Endothelial cell of umbilical vein (primary cell): ENCODE data around the gene PDE3A. TPM values are rescaled to one million over a fixed set of nuclear protein-coding genes. Genes with fewer than 3 reads are reported as not detected.

Experiments used
- BruUV-seq: library from RNA; stranded (reverse); fragments of 400-500 nt; replicated peaks from 2 replicates; lab custom pipeline; 2021; lab: Mats Ljungman, UMichigan
- CTCF ChIA-PET: fragments of 300-600, 350-600 bp; sonication (Branson Sonifier 250); formaldehyde crosslinking; loops from one replicate; lab custom pipeline; 2021; ENCODE audit warnings: antibody characterized with exemption, inconsistent platforms; lab: Charles Lee
- POLR2A ChIA-PET: fragments of 300-600, 350-600 bp; sonication (Branson Sonifier 250); formaldehyde crosslinking; loops from one replicate; lab custom pipeline; 2021; ENCODE audit warnings: antibody characterized with exemption, inconsistent platforms; lab: Charles Lee
- DNase-seq: peaks from one replicate; pipeline ENCODE4 v3.0.0-alpha.2; 2011; ENCODE audit warnings: low read depth, low spot score
- FAIRE-seq: peaks from 2 replicates; lab custom pipeline; 2011; peaks lifted over from hg19 to GRCh38; lab: Jason Lieb, UNC
- H2AFZ ChIP-seq: 2 replicates; pipeline ENCODE4 v1.6.0; 2012; ENCODE audit warnings: low read depth, low read length, control low read depth, inconsistent platforms
- H3K27ac ChIP-seq: 2 replicates; pipeline ENCODE4 v1.5.1; 2011; ENCODE audit warnings: low read depth, mild to moderate bottlenecking, control low read depth, low read length, moderate library complexity; ENCODE audit not compliant: insufficient read depth
- H3K27me3 ChIP-seq, 2 experiments: 2 replicates each; pipeline versions ENCODE4 v1.6.0 to v1.6.1; 2011; ENCODE audit warnings: low read length in 2 of 2, mixed read lengths in 1 of 2; ENCODE audit not compliant: control insufficient read depth in 2 of 2, insufficient read depth in 2 of 2
- H3K36me3 ChIP-seq, 2 experiments: 2 replicates in 1 of 2; 3 replicates in 1 of 2; pipeline ENCODE4 v1.5.1; 2011; ENCODE audit warnings: low read length in 2 of 2, mild to moderate bottlenecking in 1 of 2, moderate library complexity in 1 of 2; ENCODE audit not compliant: control insufficient read depth in 2 of 2, insufficient read depth in 2 of 2; ENCODE audit errors: extremely low read depth in 1 of 2
- H3K4me1 ChIP-seq: 3 replicates; pipeline ENCODE4 v1.5.1; 2011; ENCODE audit warnings: mild to moderate bottlenecking, low read length; ENCODE audit not compliant: control insufficient read depth, insufficient read depth; ENCODE audit errors: extremely low read depth
- H3K4me2 ChIP-seq: 2 replicates; pipeline ENCODE4 v1.6.1; 2011; ENCODE audit warnings: low read length, control low read depth, mixed read lengths; ENCODE audit not compliant: insufficient read depth
- H3K4me3 ChIP-seq, 3 experiments: fragments of 200-600 bp in 1 of 3; sonication (generic), shearing (Covaris generic) in 1 of 3; replicated peaks in 1 of 3; 2 replicates each; pipeline ENCODE4 v1.5.1; 2011 to 2016; ENCODE audit warnings: control low read depth in 3 of 3, low read length in 3 of 3, mild to moderate bottlenecking in 2 of 3, inconsistent platforms in 1 of 3, low read depth in 1 of 3, moderate library complexity in 1 of 3; ENCODE audit not compliant: insufficient read depth in 1 of 3
- H3K79me2 ChIP-seq: 2 replicates; pipeline ENCODE4 v1.6.0; 2012; ENCODE audit warnings: low read length, inconsistent platforms; ENCODE audit not compliant: control insufficient read depth, insufficient read depth
- H3K9ac ChIP-seq: replicated peaks from 2 replicates; pipeline ENCODE3; 2011; ENCODE audit warnings: low read length, control low read depth; ENCODE audit not compliant: insufficient read depth; ENCODE audit errors: extremely low read depth
- H3K9me1 ChIP-seq: replicated peaks from 3 replicates; pipeline ENCODE4 v1.6.0; 2011; ENCODE audit warnings: mild to moderate bottlenecking, low read length; ENCODE audit not compliant: control insufficient read depth, insufficient read depth; ENCODE audit errors: extremely low read depth
- H3K9me3 ChIP-seq: replicated peaks from 2 replicates; pipeline ENCODE4 v1.5.1; 2012; ENCODE audit warnings: low read length, inconsistent platforms; ENCODE audit not compliant: control insufficient read depth, insufficient read depth
- H4K20me1 ChIP-seq: replicated peaks from 2 replicates; pipeline ENCODE3; 2011; ENCODE audit warnings: mild to moderate bottlenecking, low read length; ENCODE audit not compliant: control insufficient read depth, insufficient read depth; ENCODE audit errors: extremely low read depth
- GATA2 ChIP-seq: IDR thresholded peaks from 2 replicates; pipeline ENCODE4 v1.7.0; 2011; ENCODE audit warnings: low read depth, mild to moderate bottlenecking, moderate library complexity, mixed read lengths, low read length; ENCODE audit not compliant: insufficient read length, insufficient read depth
- dilution Hi-C: fragments of 300-500 bp; cut with MboI; formaldehyde crosslinking; loops from one replicate; pipeline ENCODE4 v1.15.0; 2019; ENCODE audit warnings: low sequenced_read_pairs; ENCODE audit not compliant: extremely low pct_ligation_motif_present
- intact Hi-C: fragments of 100-400 bp; cut with micrococcal nuclease; formaldehyde crosslinking; loops from one replicate; pipeline ENCODE4 v1.10.0; 2022
- polyA plus RNA-seq, 4 experiments: library from polyadenylated mRNA; depleted of rRNA in 3 of 4; stranded (reverse) in 3 of 4; unstranded in 1 of 4; fragments of >200 nt; gene quantifications; 2 replicates each; pipeline versions ENCODE4 v1.2.1 to v1.2.3, GENCODE V29; 2011 to 2012; ENCODE audit warnings: missing spikeins in 1 of 4
- total RNA-seq: library from RNA; stranded (reverse); gene quantifications from 2 replicates; pipeline ENCODE4 v1.2.3, GENCODE V29; 2021
- TF ChIP-seq, protein P1 (sequence below): IDR thresholded peaks from 2 replicates; pipeline ENCODE4 v1.6.1; 2011; ENCODE audit not compliant: insufficient read depth, insufficient read length
- TF ChIP-seq, protein P2 (sequence below), 2 donors: IDR thresholded peaks; 1 replicate in 1 of 2; 2 replicates in 1 of 2; pipeline ENCODE4 v1.5.1; 2011; ENCODE audit warnings: low read length in 2 of 2, mild to moderate bottlenecking in 2 of 2, moderate library complexity in 2 of 2, control low read depth in 1 of 2, inconsistent platforms in 1 of 2, low read depth in 1 of 2; ENCODE audit not compliant: insufficient read depth in 1 of 2; ENCODE audit errors: extremely low read depth in 1 of 2

The PDE3A gene
- total and polyA plus RNA-seq, 2 donors (not counting 3 experiments of a cell fraction or from before 2014, with no cell fraction given) = 14.0 to 27.4 TPM

DNA sequence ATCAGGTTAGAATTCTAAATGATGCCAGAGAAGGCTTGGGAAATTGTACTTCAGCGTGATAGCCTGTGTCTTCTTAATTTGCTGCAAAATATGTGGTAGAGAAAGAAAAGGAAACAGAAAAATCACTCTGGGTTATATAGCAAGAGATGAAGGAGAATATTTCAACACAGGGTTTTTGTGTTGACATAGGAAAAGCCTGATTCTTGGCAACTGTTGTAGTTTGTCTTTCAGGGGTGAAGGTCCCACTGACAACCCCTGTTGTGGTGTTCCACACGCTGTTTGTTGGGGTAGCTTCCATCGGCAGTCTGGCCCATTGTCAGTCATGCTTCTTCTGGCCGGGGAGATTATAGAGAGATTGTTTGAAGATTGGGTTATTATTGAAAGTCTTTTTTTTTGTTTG is 313.0 kb downstream of the PDE3A start:
- intact Hi-C loops = no loop called here
- BruUV-seq = no TSS peak
- POLR2A ChIA-PET = no interaction called here

DNA sequence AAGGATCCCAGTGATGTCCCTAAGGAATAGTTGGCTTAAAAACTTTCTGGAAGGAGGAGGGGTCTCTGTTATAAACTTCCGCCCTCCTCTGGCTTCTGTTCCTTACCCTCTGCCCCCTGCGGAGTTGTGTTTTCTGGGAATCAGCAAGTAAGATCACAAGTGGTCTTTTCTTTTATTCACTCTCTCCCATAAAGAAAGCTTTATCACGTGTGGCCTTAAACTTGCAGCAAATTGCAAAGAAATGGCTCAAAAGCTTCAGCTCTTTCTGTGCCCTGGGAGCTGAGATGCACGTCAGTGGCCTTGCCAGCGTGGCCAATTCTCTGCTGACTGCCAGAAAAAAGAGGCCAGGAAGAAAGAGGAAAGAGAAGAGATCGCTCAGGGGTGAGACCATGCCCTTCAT is 326.9 kb downstream of the PDE3A start, which contains the start of gene SLCO1C1:
Gene SLCO1C1 (plus strand): TSS at position 101 of the 400 bp plus-strand sequence. CDS start 4,245 bp downstream, outside the sequence.
- FAIRE-seq (no peak), DNase-seq (no peak)
- no peak within 1 kb of the TSS for H3K4me2 ChIP-seq
- POLR2A ChIA-PET = no interaction called here
- no peaks in the 10 kb centered on the region for H3K36me3 ChIP-seq
- TF ChIP-seq, protein P1, sequence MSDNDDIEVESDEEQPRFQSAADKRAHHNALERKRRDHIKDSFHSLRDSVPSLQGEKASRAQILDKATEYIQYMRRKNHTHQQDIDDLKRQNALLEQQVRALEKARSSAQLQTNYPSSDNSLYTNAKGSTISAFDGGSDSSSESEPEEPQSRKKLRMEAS = no peak
- TF ChIP-seq, protein P2, sequence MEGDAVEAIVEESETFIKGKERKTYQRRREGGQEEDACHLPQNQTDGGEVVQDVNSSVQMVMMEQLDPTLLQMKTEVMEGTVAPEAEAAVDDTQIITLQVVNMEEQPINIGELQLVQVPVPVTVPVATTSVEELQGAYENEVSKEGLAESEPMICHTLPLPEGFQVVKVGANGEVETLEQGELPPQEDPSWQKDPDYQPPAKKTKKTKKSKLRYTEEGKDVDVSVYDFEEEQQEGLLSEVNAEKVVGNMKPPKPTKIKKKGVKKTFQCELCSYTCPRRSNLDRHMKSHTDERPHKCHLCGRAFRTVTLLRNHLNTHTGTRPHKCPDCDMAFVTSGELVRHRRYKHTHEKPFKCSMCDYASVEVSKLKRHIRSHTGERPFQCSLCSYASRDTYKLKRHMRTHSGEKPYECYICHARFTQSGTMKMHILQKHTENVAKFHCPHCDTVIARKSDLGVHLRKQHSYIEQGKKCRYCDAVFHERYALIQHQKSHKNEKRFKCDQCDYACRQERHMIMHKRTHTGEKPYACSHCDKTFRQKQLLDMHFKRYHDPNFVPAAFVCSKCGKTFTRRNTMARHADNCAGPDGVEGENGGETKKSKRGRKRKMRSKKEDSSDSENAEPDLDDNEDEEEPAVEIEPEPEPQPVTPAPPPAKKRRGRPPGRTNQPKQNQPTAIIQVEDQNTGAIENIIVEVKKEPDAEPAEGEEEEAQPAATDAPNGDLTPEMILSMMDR (IDR thresholded peaks at IDR 0.05; ENCODE audit: extremely low read depth in 1 of 2, insufficient read depth in 1 of 2, low read depth in 1 of 2, low read length in 2 of 2) = no peak
- H3K4me3 ChIP-seq = no peak within 1 kb of the TSS
- no peaks in the 10 kb centered on the region for H3K9me3 ChIP-seq
- no peaks in the 10 kb centered on the region for H3K27me3 ChIP-seq
- H2AFZ ChIP-seq = no peak within 1 kb of the TSS
- dilution Hi-C loops (no loop called here), intact Hi-C loops (no loop called here)
- CTCF ChIA-PET = no interaction called here
- no TSS peak for BruUV-seq
- H3K4me1 ChIP-seq = no peaks in the 10 kb centered on the region
- no peak within 1 kb of the TSS for H3K27ac ChIP-seq
- no peak within 1 kb of the TSS for H3K9ac ChIP-seq
- no peaks in the 10 kb centered on the region for H4K20me1 ChIP-seq
- H3K79me2 ChIP-seq = no peaks in the 10 kb centered on the region
- H3K9me1 ChIP-seq = no peaks in the 10 kb centered on the region

More for the DNA sequence above, 313.0 kb downstream of the PDE3A start:
- FAIRE-seq = no peak
- no peak overlapping the region for H2AFZ ChIP-seq
- no peak overlapping the region for H3K9ac ChIP-seq
- no peaks in the 10 kb centered on the region for H3K27me3 ChIP-seq
- H3K9me3 ChIP-seq = no peaks in the 10 kb centered on the region
- CTCF ChIA-PET = interaction anchor here (1.4 kb wide), 1 partner anchor 36 kb away, joined by 4 read pairs; no protein-coding TSS in a partner anchor
- no peak for DNase-seq
- no peak overlapping the region for H3K27ac ChIP-seq
- no peak overlapping the region for H3K4me2 ChIP-seq
- H3K9me1 ChIP-seq = no peaks in the 10 kb centered on the region
- no peaks in the 10 kb centered on the region for H3K79me2 ChIP-seq
- TF ChIP-seq GATA2 = no peak
- dilution Hi-C loops = no loop called here
- H3K4me3 ChIP-seq = no peak overlapping the region
- no peaks in the 10 kb centered on the region for H3K4me1 ChIP-seq
- H3K36me3 ChIP-seq = peaks cover 3 to 8% of the 10 kb centered on the region in 2 experiments
- H4K20me1 ChIP-seq = no peaks in the 10 kb centered on the region
